ENCODE results near the gene PHLPP2. TPM values are rescaled to one million over a fixed set of nuclear protein-coding genes. Genes with fewer than 3 reads are reported as not detected.

PHLPP2 gene
- polyA plus RNA-seq, 3 donors: 0.57 to 2.5 (median 1.4) TPM

- Histone ChIP-seq H3K9me3 (replicated peaks in 1 of 2; ENCODE audit: control insufficient read depth in 1 of 2, insufficient read depth in 1 of 2, low read length in 2 of 2) (no peaks in the 10 kb centered on the region), H3K27me3 (ENCODE audit: control insufficient read depth in 2 of 2, insufficient read depth in 2 of 2, low read length in 2 of 2) (no peaks in the 10 kb centered on the region), H3K36me3 (replicated peaks in 1 of 2; ENCODE audit: control insufficient read depth in 1 of 2, insufficient read depth in 2 of 2, low read length in 2 of 2) (no peaks in the 10 kb centered on the region), H3K27ac (ENCODE audit: low read depth in 1 of 2, low read length in 2 of 2) (no peak overlapping the region), H2AFZ (ENCODE audit: insufficient read depth, low read depth, low read length, poor library complexity, severe bottlenecking) (no peak overlapping the region), H3K4me2 (replicated peaks; ENCODE audit: extremely low read depth, low read length, poor library complexity, severe bottlenecking) (no peak overlapping the region), H4K20me1 (ENCODE audit: insufficient read depth, low read length) (no peaks in the 10 kb centered on the region), H3K9ac (ENCODE audit: insufficient read depth, low read length, poor library complexity, severe bottlenecking) (no peak overlapping the region), H3K4me3 (replicated peaks in 1 of 3; ENCODE audit: low read depth in 2 of 3, low read length in 3 of 3) (no peak overlapping the region), H3K4me1 (ENCODE audit: control insufficient read depth in 1 of 2, insufficient read depth in 2 of 2, low read length in 2 of 2) (no peaks in the 10 kb centered on the region), H3K79me2 (ENCODE audit: insufficient read depth, low read length) (no peaks in the 10 kb centered on the region)
- 96% methylated on average over 2 of the region's 3 CpGs for WGBS (ENCODE audit: insufficient coverage)
- no peak overlapping the region for H3K4me3 Mint-ChIP-seq
- TF ChIP-seq, protein P1, sequence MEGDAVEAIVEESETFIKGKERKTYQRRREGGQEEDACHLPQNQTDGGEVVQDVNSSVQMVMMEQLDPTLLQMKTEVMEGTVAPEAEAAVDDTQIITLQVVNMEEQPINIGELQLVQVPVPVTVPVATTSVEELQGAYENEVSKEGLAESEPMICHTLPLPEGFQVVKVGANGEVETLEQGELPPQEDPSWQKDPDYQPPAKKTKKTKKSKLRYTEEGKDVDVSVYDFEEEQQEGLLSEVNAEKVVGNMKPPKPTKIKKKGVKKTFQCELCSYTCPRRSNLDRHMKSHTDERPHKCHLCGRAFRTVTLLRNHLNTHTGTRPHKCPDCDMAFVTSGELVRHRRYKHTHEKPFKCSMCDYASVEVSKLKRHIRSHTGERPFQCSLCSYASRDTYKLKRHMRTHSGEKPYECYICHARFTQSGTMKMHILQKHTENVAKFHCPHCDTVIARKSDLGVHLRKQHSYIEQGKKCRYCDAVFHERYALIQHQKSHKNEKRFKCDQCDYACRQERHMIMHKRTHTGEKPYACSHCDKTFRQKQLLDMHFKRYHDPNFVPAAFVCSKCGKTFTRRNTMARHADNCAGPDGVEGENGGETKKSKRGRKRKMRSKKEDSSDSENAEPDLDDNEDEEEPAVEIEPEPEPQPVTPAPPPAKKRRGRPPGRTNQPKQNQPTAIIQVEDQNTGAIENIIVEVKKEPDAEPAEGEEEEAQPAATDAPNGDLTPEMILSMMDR (IDR thresholded peaks at IDR 0.05): no peak
- DNase-seq: no peak
- H3K27ac Mint-ChIP-seq: no peak overlapping the region
- no peaks in the 10 kb centered on the region for H3K4me1 Mint-ChIP-seq
- H3K36me3 Mint-ChIP-seq: peaks cover 2 to 9% of the 10 kb centered on the region in 2 donors
- intact Hi-C loops (cut with micrococcal nuclease): no loop called here
- H3K9me3 Mint-ChIP-seq: no peaks in the 10 kb centered on the region
- peaks cover 0 to 2% (median 0%) of the 10 kb centered on the region in 3 donors for H3K27me3 Mint-ChIP-seq (ENCODE audit: low read depth in 3 of 3)
These were observed 26.0 kb downstream of the PHLPP2 start for GRCh38 chr16:71698491-71698890.

GRCh38 chr16:71693164-71693563, 31.3 kb downstream of the PHLPP2 start:
- Mint-ChIP-seq H3K4me1 (no peaks in the 10 kb centered on the region), H3K27me3 (ENCODE audit: low read depth in 3 of 3) (peaks cover 0 to 3% (median 0%) of the 10 kb centered on the region in 3 donors), H3K4me3 (no peak overlapping the region), H3K36me3 (peaks cover 11 to 20% of the 10 kb centered on the region in 2 donors), H3K9me3 (no peaks in the 10 kb centered on the region), H3K27ac (no peak overlapping the region)
- Histone ChIP-seq H3K36me3 (replicated peaks in 1 of 2; ENCODE audit: control insufficient read depth in 1 of 2, insufficient read depth in 2 of 2, low read length in 2 of 2) (peaks cover 0 to 7% of the 10 kb centered on the region in 2 donors), H3K27ac (ENCODE audit: low read depth in 1 of 2, low read length in 2 of 2) (no peak overlapping the region), H4K20me1 (ENCODE audit: insufficient read depth, low read length) (no peaks in the 10 kb centered on the region), H3K9me3 (replicated peaks in 1 of 2; ENCODE audit: control insufficient read depth in 1 of 2, insufficient read depth in 1 of 2, low read length in 2 of 2) (no peaks in the 10 kb centered on the region), H3K4me1 (ENCODE audit: control insufficient read depth in 1 of 2, insufficient read depth in 2 of 2, low read length in 2 of 2) (no peaks in the 10 kb centered on the region), H3K9ac (ENCODE audit: insufficient read depth, low read length, poor library complexity, severe bottlenecking) (no peak overlapping the region), H2AFZ (ENCODE audit: insufficient read depth, low read depth, low read length, poor library complexity, severe bottlenecking) (no peak overlapping the region), H3K4me2 (replicated peaks; ENCODE audit: extremely low read depth, low read length, poor library complexity, severe bottlenecking) (no peak overlapping the region), H3K79me2 (ENCODE audit: insufficient read depth, low read length) (no peaks in the 10 kb centered on the region), H3K4me3 (replicated peaks in 1 of 3; ENCODE audit: low read depth in 2 of 3, low read length in 3 of 3) (no peak overlapping the region), H3K27me3 (ENCODE audit: control insufficient read depth in 2 of 2, insufficient read depth in 2 of 2, low read length in 2 of 2) (no peaks in the 10 kb centered on the region)
- TF ChIP-seq, protein P1 (IDR thresholded peaks at IDR 0.05): no peak
- no peak for DNase-seq
- WGBS (ENCODE audit: insufficient coverage): 97% methylated on average over 3 of the region's 5 CpGs
- intact Hi-C loops (cut with micrococcal nuclease): no loop called here
